Left renal cortex interstitium (tissue), 4 donors: ENCODE data around the gene TAF4. TPM values are rescaled to one million over a fixed set of nuclear protein-coding genes. Genes with fewer than 3 reads are reported as not detected.
"Not testable (repeated sequence)": the region's sequence is repeated elsewhere in the genome, so short reads cannot be mapped to it uniquely, and the experiment has no call there.

Experiments
- DNase-seq, 4 donors: peaks; one replicate each; pipeline ENCODE4 v3.0.0-alpha.2; 2013; ENCODE audit warnings: low read depth in 4 of 4, low spot score in 2 of 4, missing footprints in 1 of 4
- polyA plus RNA-seq, 4 donors: library from polyadenylated mRNA; unstranded; fragments of 120-200 nt; gene quantifications; one replicate each; pipeline ENCODE4 v1.2.1, GENCODE V29; 2013; ENCODE audit not compliant: insufficient read length in 4 of 4

The TAF4 gene
- polyA plus RNA-seq, 4 donors = 14.1 to 28.7 (median 20.1) TPM

- DNase-seq = no peak
These were observed 17.6 kb upstream of the TAF4 start for GRCh38 chr20:62083312-62083711.

DNA sequence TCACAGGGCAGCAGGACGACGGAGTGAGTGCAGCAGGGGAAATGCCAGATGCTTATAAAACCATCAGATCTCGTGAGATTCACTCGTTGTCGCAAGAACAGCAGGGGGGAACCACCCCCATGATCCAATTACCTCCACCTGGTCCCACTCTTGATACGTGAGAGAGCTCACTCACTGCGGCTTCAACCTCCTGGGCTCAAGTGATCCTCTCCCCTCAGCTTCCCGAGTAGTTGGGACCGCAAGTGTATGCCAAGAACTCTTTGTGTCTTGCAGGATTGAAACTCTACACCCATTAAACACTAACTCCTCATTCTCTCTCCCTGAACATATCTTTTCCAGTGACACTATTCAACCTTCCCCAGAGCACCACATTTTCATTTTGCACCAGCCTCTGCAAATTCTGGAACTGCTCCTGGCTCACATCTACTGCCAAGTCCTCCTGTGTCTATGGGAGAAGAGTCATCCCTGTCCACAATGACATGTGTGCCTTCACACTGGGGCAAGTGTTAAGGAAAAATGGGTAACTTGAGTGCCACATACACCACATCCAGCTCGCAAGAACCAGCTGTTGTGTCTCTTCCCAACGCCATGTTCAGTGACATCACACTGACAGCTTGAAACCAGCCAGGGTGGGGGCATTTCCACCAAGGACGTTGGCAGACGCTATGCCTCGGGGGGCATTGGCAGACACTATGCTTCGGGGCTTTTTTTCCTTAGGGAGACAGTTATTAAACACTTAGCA lies 14.7 kb upstream of the TAF4 start:
- no peak for DNase-seq

- DNase-seq = no peak
These were observed 13.5 kb upstream of the TAF4 start for GRCh38 chr20:62079166-62079565.

- DNase-seq = no peak
These were observed 7.6 kb upstream of the TAF4 start for GRCh38 chr20:62073323-62073722.

- DNase-seq = not testable (repeated sequence)
These were observed 6.2 kb upstream of the TAF4 start for GRCh38 chr20:62071669-62072430.

GRCh38 chr20:62069741-62070216 lies 4.1 kb upstream of the TAF4 start:
- DNase-seq = no peak

- DNase-seq = no peak
These were observed 3.3 kb upstream of the TAF4 start for GRCh38 chr20:62068997-62069396.

DNA sequence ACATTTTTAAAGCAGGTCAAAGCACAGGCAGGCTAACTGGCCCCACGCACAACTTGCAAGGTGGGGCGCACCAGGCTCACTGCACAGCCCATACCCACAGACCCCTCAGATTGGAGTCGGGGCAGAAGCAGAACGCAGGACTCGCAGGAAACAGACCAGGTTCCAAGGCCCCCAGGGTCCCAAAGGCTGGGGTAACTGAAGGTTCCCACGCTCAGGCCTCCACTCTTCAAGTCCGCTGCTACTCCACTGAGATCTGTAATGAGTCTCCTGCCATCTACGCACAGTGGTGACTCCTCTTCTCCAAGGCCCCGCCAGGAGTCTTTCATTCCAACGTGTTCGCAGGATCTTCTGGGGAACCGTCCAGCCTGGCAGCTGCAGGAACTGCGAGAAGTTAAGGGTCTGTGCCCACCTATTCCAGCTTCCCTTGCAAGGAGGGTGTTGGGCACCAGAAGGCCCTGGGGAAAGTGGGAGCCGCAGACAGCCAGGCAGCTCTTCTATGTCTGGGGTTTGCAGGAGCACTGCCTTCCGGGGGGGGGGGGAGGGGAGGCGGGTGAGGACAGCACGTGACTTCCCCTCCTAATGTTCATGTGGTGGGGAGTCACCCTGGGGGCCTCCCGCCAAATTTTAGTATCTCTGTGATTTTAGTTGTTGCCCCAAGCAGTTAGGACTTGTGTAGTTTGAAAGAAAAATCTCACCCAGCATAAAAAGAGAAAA lies 2.0 kb upstream of the TAF4 start:
- no peak for DNase-seq

GRCh38 chr20:62066983-62067433 lies 1.3 kb upstream of the TAF4 start:
- DNase-seq = no peak

- DNase-seq = peak in 2 of 4 donors; percentile 50 to 69
These were observed 780 bp upstream of the TAF4 start for GRCh38 chr20:62066339-62066982.

- no peak for DNase-seq
These were observed 659 bp downstream of the TAF4 start for GRCh38 chr20:62064770-62065673.

GRCh38 chr20:62063981-62064769 lies 1.5 kb downstream of the TAF4 start:
- DNase-seq = no peak

GRCh38 chr20:62063315-62063980 lies 2.2 kb downstream of the TAF4 start:
- DNase-seq = no peak

DNA sequence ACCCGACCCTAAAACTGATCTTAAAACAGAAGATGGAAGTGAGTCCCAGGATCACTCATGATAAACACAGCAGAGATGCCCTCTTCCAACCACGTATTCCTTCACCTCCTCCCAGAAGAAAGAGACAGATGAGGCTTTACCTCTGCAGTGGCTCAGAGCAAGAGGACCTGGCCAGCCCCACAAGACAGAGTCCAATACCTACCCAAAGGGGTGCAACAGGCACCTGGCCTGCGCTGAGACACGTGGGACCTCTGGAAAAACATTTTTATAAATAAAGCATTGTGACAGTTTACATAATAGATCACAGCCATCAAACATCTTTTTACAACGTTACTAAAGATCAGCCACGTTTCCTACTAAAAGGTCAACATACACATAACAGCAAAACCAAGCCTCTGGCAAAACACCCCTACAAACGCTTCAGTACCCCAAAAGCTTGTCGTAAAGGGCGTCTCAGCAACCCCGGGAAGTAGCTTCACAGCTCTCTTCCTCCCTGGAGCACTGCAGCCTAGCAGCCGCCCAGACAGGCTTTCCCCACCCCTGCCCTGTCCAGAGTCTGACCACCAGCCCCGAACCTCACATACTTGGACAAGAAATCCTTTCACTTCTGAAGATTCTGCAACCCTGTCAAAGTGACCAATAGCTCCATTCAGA lies 2.9 kb downstream of the TAF4 start:
- no peak for DNase-seq

DNA sequence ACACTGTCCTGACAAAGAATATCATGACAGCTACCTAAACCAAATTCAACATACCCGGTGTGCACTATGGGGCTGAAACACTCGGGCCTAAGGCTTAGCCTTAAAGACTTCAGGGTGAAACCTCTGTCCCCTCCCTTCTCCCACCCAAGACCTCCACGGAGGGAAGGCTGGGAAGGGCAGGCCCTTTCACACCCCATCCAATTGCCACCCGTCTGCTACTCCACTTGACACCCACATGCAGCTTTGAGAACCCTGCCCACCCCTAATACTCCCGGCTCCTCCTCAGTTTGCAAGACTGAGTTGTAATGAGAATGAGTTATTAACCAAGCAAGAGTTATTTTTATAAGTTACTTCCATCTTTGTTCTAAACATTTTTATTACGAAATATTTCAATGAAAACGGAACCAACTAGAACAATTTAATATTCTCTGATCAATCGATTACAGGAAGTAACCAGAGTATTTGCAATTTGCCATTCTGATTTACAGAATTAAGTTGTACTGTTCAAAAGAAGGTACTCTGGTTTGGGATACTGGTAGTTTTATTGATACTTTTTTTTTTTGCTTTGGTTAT lies 3.7 kb downstream of the TAF4 start:
- DNase-seq = no peak

DNA sequence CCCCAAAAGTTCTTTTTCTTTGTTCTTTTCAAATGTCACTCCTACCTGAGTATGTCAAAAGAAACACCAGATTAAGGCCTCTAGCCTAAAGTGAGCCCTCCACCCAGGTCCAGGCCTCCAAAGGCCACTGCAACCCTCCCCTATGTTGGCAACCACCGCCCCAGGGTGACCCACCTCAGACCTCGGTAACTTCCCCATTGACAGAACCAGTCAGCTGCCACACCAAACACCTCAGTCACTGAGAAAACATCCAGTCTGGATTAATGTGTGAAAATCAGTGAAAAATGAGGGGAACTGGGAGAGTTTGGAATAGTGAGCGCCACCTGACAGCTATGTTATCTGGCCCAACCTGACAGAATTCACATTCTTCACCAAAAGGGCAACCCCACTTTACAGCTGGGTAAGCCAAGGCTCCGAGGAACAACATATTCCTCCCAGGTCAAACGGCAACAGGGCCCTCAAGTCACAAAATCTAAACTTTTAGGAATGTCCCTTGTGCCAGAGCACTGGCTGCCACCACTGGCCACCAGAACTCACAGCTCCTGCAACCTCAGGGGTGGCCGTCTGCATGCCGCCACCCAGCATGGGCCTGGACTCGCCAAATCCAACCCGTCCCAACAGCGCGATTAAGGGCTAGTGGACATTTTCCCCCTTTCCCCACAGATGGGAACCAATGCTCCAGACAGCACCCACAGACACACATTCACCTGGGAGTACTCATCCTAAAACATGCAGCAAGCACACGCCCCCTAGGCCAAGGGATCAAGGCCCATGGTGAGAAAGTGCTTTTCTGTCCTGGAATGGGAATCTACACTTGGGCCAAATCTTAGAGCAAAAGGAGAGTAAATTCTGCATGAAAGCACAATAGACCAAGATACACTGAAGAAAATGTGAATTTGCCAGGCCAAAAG lies 4.8 kb downstream of the TAF4 start:
- DNase-seq = no peak
